Measurements from ENCODE around the gene A1BG.

- TF ChIP-seq CTCF (IDR thresholded peaks at IDR 0.05; ENCODE audit: insufficient read depth, low read length, poor library complexity, severe bottlenecking) = no peak
- no peak for TF ChIP-seq EZH2phosphoT487 (conservative IDR thresholded peaks at IDR 0.05; ENCODE audit: low read length)
These were observed 44.3 kb upstream of the A1BG start for GRCh38 chr19:58397533-58398037.

Measured in SU-DHL-6 (cell line).